Tibial artery (tissue), 4 donors: ENCODE measurements around the gene FRYL.

ENCODE experiments used
- DNase-seq, 2 donors: peaks; one replicate each; pipeline ENCODE4 v3.0.0-alpha.2; 2019
- H3K27ac ChIP-seq, 2 donors: fragments of 200-600 bp; sonication (generic) in 1 of 2; 1 replicate in 1 of 2; 2 replicates in 1 of 2; pipeline ENCODE4 v1.5.1; 2018 to 2019; ENCODE audit warnings: mild to moderate bottlenecking in 1 of 2
- H3K27me3 ChIP-seq, 2 donors: fragments of 200-600 bp; sonication (generic) in 1 of 2; one replicate each; pipeline versions ENCODE4 v1.5.1 to v1.6.0; 2016 to 2019
- H3K36me3 ChIP-seq, 3 donors: fragments of 200-600 bp; sonication (generic) in 2 of 3; one replicate each; pipeline ENCODE4 v1.5.1; 2016 to 2019; ENCODE audit warnings: mild to moderate bottlenecking in 2 of 3
- H3K4me1 ChIP-seq, 4 donors: fragments of 200-600 bp; sonication (generic) in 2 of 4; 1 replicate in 3 of 4; 2 replicates in 1 of 4; pipeline ENCODE4 v1.5.1; 2016 to 2019
- H3K4me3 ChIP-seq, 2 donors: fragments of 200-600 bp; sonication (generic) in 1 of 2; 1 replicate in 1 of 2; 2 replicates in 1 of 2; pipeline ENCODE4 v1.5.1; 2018 to 2019; ENCODE audit warnings: mild to moderate bottlenecking in 2 of 2
- H3K9me3 ChIP-seq, 3 donors: fragments of 200-600 bp; sonication (generic) in 1 of 3; one replicate each; pipeline ENCODE4 v1.5.1; 2016 to 2019
- CTCF ChIP-seq, 2 experiments: fragments of 200-600 bp in 1 of 2; fragments of 450-650 bp in 1 of 2; IDR thresholded peaks; one replicate each; pipeline ENCODE4 v1.5.1; 2017 to 2019; ENCODE audit warnings: antibody characterized with exemption in 2 of 2, mild to moderate bottlenecking in 1 of 2, moderate library complexity in 1 of 2
- intact Hi-C: fragments of 100-400 bp; cut with DNase I; formaldehyde crosslinking; loops from one replicate; pipeline ENCODE4 v1.15.0; 2023; ENCODE audit warnings: low total_unique reads

Gene FRYL

GRCh38 chr4:48774760-48775710 lies 5.0 kb downstream of the FRYL start:
- peak overlapping the region; percentile 18 to 20 for H3K27ac ChIP-seq
- no peak for DNase-seq

GRCh38 chr4:48772556-48772955 lies 7.5 kb downstream of the FRYL start:
- H3K9me3 ChIP-seq, result no peaks in the 10 kb centered on the region

More at GRCh38 chr4:48774760-48775710, 5.0 kb downstream of the FRYL start:
- H3K4me3 ChIP-seq, result no peak overlapping the region
- H3K9me3 ChIP-seq, result no peaks in the 10 kb centered on the region
- no peaks in the 10 kb centered on the region for H3K36me3 ChIP-seq
- peaks cover 0 to 80% (median 28%) of the 10 kb centered on the region in 4 donors for H3K4me1 ChIP-seq
- no peaks in the 10 kb centered on the region for H3K27me3 ChIP-seq
- TF ChIP-seq CTCF (IDR thresholded peaks at IDR 0.05), result no peak
- intact Hi-C loops, result loop anchor here (10.0 kb wide), 1 partner anchor 190 kb away; no protein-coding TSS in a partner anchor

GRCh38 chr4:48767055-48767929 lies 12.8 kb downstream of the FRYL start:
- Histone ChIP-seq H3K9me3 (no peaks in the 10 kb centered on the region), H3K4me1 (peaks cover 0 to 78% (median 16%) of the 10 kb centered on the region in 4 donors), H3K27me3 (no peaks in the 10 kb centered on the region), H3K36me3 (no peaks in the 10 kb centered on the region), H3K27ac (no peak overlapping the region), H3K4me3 (no peak overlapping the region)
- DNase-seq, result no peak
- no peak for TF ChIP-seq CTCF (IDR thresholded peaks at IDR 0.05)
- intact Hi-C loops, result no loop called here

More at GRCh38 chr4:48772556-48772955, 7.5 kb downstream of the FRYL start:
- Histone ChIP-seq H3K27ac (no peak overlapping the region), H3K4me1 (peaks cover 0 to 86% (median 34%) of the 10 kb centered on the region in 4 donors), H3K4me3 (no peak overlapping the region), H3K27me3 (no peaks in the 10 kb centered on the region), H3K36me3 (no peaks in the 10 kb centered on the region)
- DNase-seq, result no peak
- no peak for TF ChIP-seq CTCF (IDR thresholded peaks at IDR 0.05)
- intact Hi-C loops, result loop anchor here (10.0 kb wide), 1 partner anchor 192 kb away; no protein-coding TSS in a partner anchor

- TF ChIP-seq CTCF (IDR thresholded peaks at IDR 0.05), result no peak
- intact Hi-C loops, result no loop called here
- no peak for DNase-seq
- Histone ChIP-seq H3K4me3 (no peak overlapping the region), H3K27me3 (no peaks in the 10 kb centered on the region), H3K27ac (no peak overlapping the region), H3K4me1 (peaks cover 0 to 76% (median 10%) of the 10 kb centered on the region in 4 donors), H3K36me3 (no peaks in the 10 kb centered on the region), H3K9me3 (no peaks in the 10 kb centered on the region)
These were observed 13.8 kb downstream of the FRYL start for GRCh38 chr4:48766131-48766792.

GRCh38 chr4:48762408-48762807 lies 17.7 kb downstream of the FRYL start:
- Histone ChIP-seq H3K4me3 (no peak overlapping the region), H3K9me3 (no peaks in the 10 kb centered on the region), H3K27me3 (no peaks in the 10 kb centered on the region), H3K4me1 (peaks cover 0 to 67% (median 9%) of the 10 kb centered on the region in 4 donors), H3K27ac (no peak overlapping the region), H3K36me3 (no peaks in the 10 kb centered on the region)
- intact Hi-C loops, result no loop called here
- TF ChIP-seq CTCF (IDR thresholded peaks at IDR 0.05), result no peak
- no peak for DNase-seq
